Activated T-helper 17 cell treated with anti-CD3 and anti-CD28 coated beads, Interleukin-2, amount 50 U/mL, for 72 hours (primary cell): ENCODE results near the gene ZNF750. TPM values are rescaled to one million over a fixed set of nuclear protein-coding genes. Genes with fewer than 3 reads are reported as not detected.
A peak's percentile ranks its signal among the peaks of the same experiment; 100 is the strongest.

Experiments used
- ATAC-seq: fragments of 150-1000 bp; cut with Tn5 transposase; replicated peaks from 2 replicates; pipeline ENCODE4 v1.10.0; 2021; ENCODE audit warnings: mild to moderate bottlenecking, moderate library complexity
- H3K27ac Mint-ChIP-seq: one replicate; pipeline ENCODE4 v1.8.0; 2022; ENCODE audit warnings: mixed read lengths
- H3K27me3 Mint-ChIP-seq: one replicate; pipeline ENCODE4 v1.8.0; 2022; ENCODE audit warnings: mixed read lengths
- H3K36me3 Mint-ChIP-seq: one replicate; pipeline ENCODE4 v1.8.0; 2022; ENCODE audit warnings: low read depth, mild to moderate bottlenecking, mixed read lengths
- H3K4me1 Mint-ChIP-seq: one replicate; pipeline ENCODE4 v1.8.0; 2022; ENCODE audit warnings: mixed read lengths
- H3K4me3 Mint-ChIP-seq: one replicate; pipeline ENCODE4 v1.8.0; 2022; ENCODE audit warnings: mild to moderate bottlenecking, mixed read lengths
- H3K9me3 Mint-ChIP-seq: one replicate; pipeline ENCODE4 v1.8.0; 2022; ENCODE audit warnings: mixed read lengths
- total RNA-seq, 2 donors: library from RNA; stranded (reverse); gene quantifications; one replicate each; pipeline ENCODE4 v1.2.3, GENCODE V29; 2022

Gene ZNF750
- total RNA-seq, 2 donors from 2014 or later = not detected

DNA sequence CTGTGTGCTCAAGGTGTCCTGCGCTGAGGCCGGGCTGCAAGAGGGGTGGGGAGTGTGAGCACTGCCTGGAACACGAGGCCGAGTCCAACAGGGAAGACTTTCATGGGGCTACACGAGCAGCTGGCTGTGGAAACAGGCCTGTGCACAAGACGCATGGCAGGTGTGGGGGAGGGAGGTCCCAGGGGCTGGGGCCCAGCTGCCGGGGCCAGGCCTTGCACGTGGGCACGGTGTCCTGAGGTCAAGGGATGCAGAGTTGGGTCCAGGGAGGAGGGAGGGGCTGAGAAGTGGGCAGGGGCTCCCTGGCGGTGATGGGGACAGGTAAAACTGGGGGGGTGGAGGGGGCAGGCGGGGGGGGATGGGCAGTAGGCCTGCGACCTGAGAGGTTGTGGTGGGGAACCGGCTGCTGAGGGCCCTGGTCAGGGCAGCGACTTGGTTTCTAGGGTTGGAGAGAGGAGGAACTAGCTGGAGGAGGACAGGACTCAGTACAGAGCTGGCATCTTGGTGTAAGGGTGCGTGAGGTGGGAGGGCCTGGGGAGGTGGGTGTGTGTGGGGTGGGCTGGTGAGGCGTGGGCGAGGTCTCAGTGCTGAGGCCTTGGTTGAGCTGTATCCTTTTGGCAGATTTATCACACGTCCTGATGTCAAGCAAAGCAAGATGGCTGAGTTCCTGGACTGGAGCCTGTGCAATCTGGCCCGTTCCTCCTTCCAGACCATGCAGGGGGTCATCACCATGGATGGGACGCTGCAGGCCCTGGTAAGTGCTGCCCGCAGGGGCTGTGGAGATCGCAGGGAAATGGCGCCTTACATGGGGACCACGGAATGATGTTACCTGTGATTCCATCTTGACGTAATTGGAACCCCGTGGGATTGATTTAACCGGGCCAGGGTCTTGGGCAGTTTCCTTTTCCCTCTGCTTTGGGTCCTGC lies 58.6 kb downstream of the ZNF750 start:
- H3K4me3 Mint-ChIP-seq = no peak overlapping the region
- no peaks in the 10 kb centered on the region for H3K9me3 Mint-ChIP-seq
- no peaks in the 10 kb centered on the region for H3K27me3 Mint-ChIP-seq
- H3K27ac Mint-ChIP-seq = no peak overlapping the region
- ATAC-seq = peak; percentile 20
- H3K4me1 Mint-ChIP-seq = peaks cover 5% of the 10 kb centered on the region
- peaks cover 28% of the 10 kb centered on the region for H3K36me3 Mint-ChIP-seq

DNA sequence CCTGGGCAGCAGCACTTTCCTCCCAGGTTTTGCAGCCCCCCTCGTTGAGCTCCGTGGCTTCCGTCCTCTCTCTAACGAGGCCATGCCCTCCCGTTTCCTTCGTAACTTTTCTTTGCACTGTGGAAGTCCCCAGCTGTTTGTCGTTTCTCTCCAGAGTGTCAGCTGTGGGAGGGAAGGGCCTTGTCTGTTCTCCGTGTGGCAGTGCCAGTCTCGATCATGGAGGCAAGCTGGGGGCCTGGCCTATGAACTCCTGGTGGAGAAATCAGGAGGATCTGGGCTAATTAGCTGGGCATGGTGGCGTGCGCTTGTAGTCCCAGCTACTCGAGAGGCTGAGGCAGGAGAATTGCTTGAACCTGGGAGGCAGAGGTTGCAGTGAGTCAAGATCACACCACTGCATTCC lies 59.6 kb downstream of the ZNF750 start:
- no peaks in the 10 kb centered on the region for H3K27me3 Mint-ChIP-seq
- no peak overlapping the region for H3K27ac Mint-ChIP-seq
- H3K9me3 Mint-ChIP-seq = no peaks in the 10 kb centered on the region
- peaks cover 28% of the 10 kb centered on the region for H3K36me3 Mint-ChIP-seq
- peaks cover 5% of the 10 kb centered on the region for H3K4me1 Mint-ChIP-seq
- H3K4me3 Mint-ChIP-seq = no peak overlapping the region
- no peak for ATAC-seq

DNA sequence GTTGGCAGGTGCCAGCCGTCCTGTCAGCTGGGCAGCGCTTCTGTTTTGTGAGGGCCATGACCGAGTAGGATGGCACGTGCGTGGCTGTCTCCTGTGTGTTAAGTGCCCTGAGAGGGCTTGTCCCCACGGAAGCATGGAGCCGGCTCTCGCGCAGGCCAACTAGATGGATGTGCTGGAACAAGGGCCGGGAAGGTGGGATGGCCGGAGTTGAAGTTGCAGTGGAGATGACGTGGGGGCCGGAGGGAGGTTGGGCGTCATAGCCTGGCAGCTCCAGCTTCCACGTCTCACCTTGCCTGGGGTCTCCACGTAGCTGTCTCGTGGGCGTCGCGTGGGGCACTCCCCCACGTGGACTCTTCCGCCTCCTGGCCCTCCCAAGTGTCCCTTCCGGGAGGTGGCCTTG lies 60.3 kb downstream of the ZNF750 start:
- Mint-ChIP-seq H3K4me1 (peaks cover 5% of the 10 kb centered on the region), H3K27me3 (no peaks in the 10 kb centered on the region), H3K9me3 (no peaks in the 10 kb centered on the region), H3K36me3 (peaks cover 28% of the 10 kb centered on the region), H3K27ac (no peak overlapping the region), H3K4me3 (no peak overlapping the region)
- no peak for ATAC-seq

Other genes with a start within 250 kb of the ZNF750 start
- 100 to 1,000 TPM in 1 of 2 donors, 10 to 100 TPM in 1; 66.0 to 204 TPM for gene WDR45B, start 191.6 kb downstream of the ZNF750 start, total RNA-seq
- 1 to 10 TPM; 1.1 to 2.0 TPM for gene RAB40B, start 141.3 kb downstream of the ZNF750 start, total RNA-seq
- 10 to 100 TPM; 45.8 to 47.4 TPM for gene FN3KRP, start 123.3 kb downstream of the ZNF750 start, total RNA-seq
- 1 to 10 TPM; 5.3 to 6.1 TPM for gene FN3K, start 104.4 kb downstream of the ZNF750 start, total RNA-seq
- gene TBCD, start 88.0 kb downstream of the ZNF750 start, total RNA-seq = 100 to 1,000 TPM; 111 to 139 TPM
- gene METRNL, start 239.6 kb upstream of the ZNF750 start, total RNA-seq = 10 to 100 TPM; 21.9 to 43.4 TPM